K562 (cell line): ENCODE measurements around the gene FLAD1. TPM values are rescaled to one million over a fixed set of nuclear protein-coding genes. Genes with fewer than 3 reads are reported as not detected.

Source experiments
- ATAC-seq: fragments of 200-7000 bp; cut with Tn5 transposase; 3 replicates; pipeline ENCODE4 v1.9.1; 2020; ENCODE audit warnings: moderate library complexity
- BruUV-seq: library from RNA; stranded (reverse); fragments of 400-500 nt; replicated peaks from 2 replicates; lab custom pipeline; 2021; lab: Mats Ljungman, UMichigan
- CTCF ChIA-PET: fragments of 300-600 bp; formaldehyde crosslinking; extraction: SDS; loops from one replicate; lab custom pipeline; 2021; ENCODE audit warnings: low intra/inter-chr PET ratio; lab: Yijun Ruan, JAX
- POLR2A ChIA-PET: fragments of 300-600, 350-650 bp; sonication (Branson Sonifier 250); formaldehyde crosslinking; extraction: SDS; loops from one replicate; lab custom pipeline; 2021; ENCODE audit warnings: antibody characterized with exemption, inconsistent platforms; lab: Yijun Ruan, JAX
- DNase-seq, 4 experiments: peaks; one replicate each; pipeline versions ENCODE4 v3.0.0 to v3.0.0-alpha.2; 2011 to 2018; ENCODE audit warnings: low spot score in 3 of 4, mixed read lengths in 3 of 4; ENCODE audit errors: extremely low read depth in 1 of 4
- FAIRE-seq: peaks from 2 replicates; lab custom pipeline; 2011; peaks lifted over from hg19 to GRCh38; lab: Jason Lieb, UNC
- H2AFZ ChIP-seq: 2 replicates; pipeline ENCODE4 v1.6.0; 2011; ENCODE audit warnings: low read depth, low read length, control low read depth, inconsistent platforms
- H3K27ac ChIP-seq: fragments of 200-600 bp; 3 replicates; pipeline ENCODE4 v1.8.0; 2011; ENCODE audit warnings: low read depth, mild to moderate bottlenecking, control low read depth, inconsistent platforms, low read length, moderate library complexity, mixed read lengths; ENCODE audit errors: extremely low read depth
- H3K27me3 ChIP-seq, 2 experiments: fragments of 300-600 bp in 1 of 2; 2 replicates in 1 of 2; 3 replicates in 1 of 2; pipeline versions ENCODE4 v1.6.0 to v1.8.0; 2011; ENCODE audit warnings: inconsistent platforms in 2 of 2, low read length in 2 of 2, mild to moderate bottlenecking in 1 of 2, mixed read lengths in 1 of 2, moderate library complexity in 1 of 2; ENCODE audit not compliant: control insufficient read depth in 2 of 2, insufficient read depth in 2 of 2
- H3K36me3 ChIP-seq: fragments of 300-600 bp; 3 replicates; pipeline ENCODE4 v1.8.0; 2011; ENCODE audit warnings: mild to moderate bottlenecking, low read length, inconsistent platforms; ENCODE audit not compliant: control insufficient read depth, insufficient read depth
- H3K4me1 ChIP-seq, 2 experiments: fragments of 200-600 bp in 1 of 2; replicated peaks in 1 of 2; 2 replicates in 1 of 2; 3 replicates in 1 of 2; pipeline versions ENCODE4 v1.5.1 to v1.8.0; 2011; ENCODE audit warnings: inconsistent platforms in 2 of 2, low read length in 2 of 2, mild to moderate bottlenecking in 1 of 2, mixed read lengths in 1 of 2, moderate library complexity in 1 of 2; ENCODE audit not compliant: control insufficient read depth in 2 of 2, insufficient read depth in 2 of 2
- H3K4me2 ChIP-seq: 2 replicates; pipeline ENCODE4 v1.6.1; 2011; ENCODE audit warnings: low read length, control low read depth, inconsistent platforms, mixed read lengths; ENCODE audit not compliant: insufficient read depth
- H3K4me3 ChIP-seq: fragments of 200-600 bp; sonication (generic), shearing (Covaris generic); 2 replicates; pipeline ENCODE4 v1.5.1; 2016; ENCODE audit warnings: control low read depth, inconsistent platforms
- H3K79me2 ChIP-seq: fragments of 200-600 bp; 3 replicates; pipeline ENCODE4 v1.8.0; 2011; ENCODE audit warnings: low read length, inconsistent platforms; ENCODE audit not compliant: control insufficient read depth, insufficient read depth
- H3K9ac ChIP-seq, 2 experiments: 2 replicates each; pipeline versions ENCODE4 v1.6.0 to v1.6.1; 2011; ENCODE audit warnings: low read depth in 2 of 2, low read length in 2 of 2, control low read depth in 1 of 2, inconsistent platforms in 1 of 2, mild to moderate bottlenecking in 1 of 2, mixed read lengths in 1 of 2; ENCODE audit not compliant: insufficient read depth in 1 of 2
- H3K9me1 ChIP-seq: one replicate; pipeline ENCODE4 v1.6.0; 2011; ENCODE audit warnings: inconsistent platforms, mild to moderate bottlenecking, low read length, moderate library complexity; ENCODE audit not compliant: control insufficient read depth, insufficient read depth
- H3K9me3 ChIP-seq: replicated peaks from 2 replicates; pipeline ENCODE4 v1.5.1; 2011; ENCODE audit warnings: low read depth, low read length, inconsistent platforms; ENCODE audit not compliant: control insufficient read depth, insufficient read depth
- H4K20me1 ChIP-seq: replicated peaks from 2 replicates; pipeline ENCODE4 v1.6.1; 2011; ENCODE audit warnings: low read length, inconsistent platforms, mixed read lengths; ENCODE audit not compliant: control insufficient read depth, insufficient read depth
- ATF3 ChIP-seq, 2 experiments: fragments of 450-650 bp in 1 of 2; sonication (generic) in 1 of 2; formaldehyde crosslinking in 1 of 2; IDR thresholded peaks in 1 of 2; conservative IDR thresholded peaks in 1 of 2; 2 replicates each; pipeline versions ENCODE4 v1.6.1 to v1.8.1; 2016 to 2023; ENCODE audit warnings: mild to moderate bottlenecking in 2 of 2, moderate library complexity in 2 of 2, inconsistent platforms in 1 of 2, missing genetic modification reagents in 1 of 2
- ATF4 ChIP-seq: fragments of 450-650 bp; formaldehyde crosslinking; IDR thresholded peaks from 2 replicates; pipeline ENCODE4 v1.4.0; 2022; ENCODE audit warnings: mild to moderate bottlenecking, moderate library complexity
- CEBPB ChIP-seq: fragments of 450-650 bp; IDR thresholded peaks from 2 replicates; pipeline ENCODE4 v1.6.1; 2016; ENCODE audit warnings: missing genetic modification characterization, missing compliant biosample characterization
- CEBPG ChIP-seq, 3 experiments: fragments of 200-800 bp in 1 of 3; sonication (Bioruptor generic) in 1 of 3; sonication (generic) in 1 of 3; formaldehyde crosslinking in 1 of 3; IDR thresholded peaks in 2 of 3; conservative IDR thresholded peaks in 1 of 3; 2 replicates each; pipeline versions ENCODE4 v1.6.1 to v1.8.0; 2016 to 2022; ENCODE audit warnings: missing compliant biosample characterization in 2 of 3, missing genetic modification characterization in 2 of 3, mild to moderate bottlenecking in 1 of 3, missing genetic modification reagents in 1 of 3
- E2F3 ChIP-seq: fragments of 250-450 bp; sonication (Bioruptor Pico); IDR thresholded peaks from 2 replicates; pipeline ENCODE4 v1.4.0; 2020; ENCODE audit warnings: mild to moderate bottlenecking
- ZFP91 ChIP-seq: sonication (generic); formaldehyde crosslinking; IDR thresholded peaks from 2 replicates; pipeline ENCODE4 v1.8.0; 2022; ENCODE audit warnings: mild to moderate bottlenecking, missing genetic modification reagents
- ZKSCAN8 ChIP-seq: fragments of 200-800 bp; sonication (Bioruptor generic); IDR thresholded peaks from 2 replicates; pipeline ENCODE4 v1.6.1; 2016; ENCODE audit warnings: missing genetic modification characterization, missing compliant biosample characterization
- ZNF121 ChIP-seq: sonication (generic); formaldehyde crosslinking; conservative IDR thresholded peaks from 2 replicates; pipeline ENCODE4 v1.8.0; 2022; ENCODE audit warnings: missing genetic modification reagents
- ZSCAN32 ChIP-seq: fragments of 450-650 bp; formaldehyde crosslinking; IDR thresholded peaks from 2 replicates; pipeline ENCODE4 v1.4.0; 2020; ENCODE audit warnings: mild to moderate bottlenecking, moderate library complexity
- WGBS: fragments of 100-300 bp; shearing (Covaris generic); methylation state at CpG from one replicate; pipeline ENCODE4 v1.1.6; 2016; ENCODE audit warnings: low coverage, mixed read lengths; ENCODE audit not compliant: insufficient coverage; ENCODE audit errors: missing lambda C conversion rate; 5-methylcytosine and 5-hydroxymethylcytosine counted together
- in situ Hi-C: fragments of 300-500 bp; cut with MboI; formaldehyde crosslinking; loops from 4 replicates; pipeline ENCODE4 v1.15.0; 2018; ENCODE audit warnings: inconsistent platforms, mixed read lengths
- intact Hi-C: fragments of 100-400 bp; cut with micrococcal nuclease; formaldehyde crosslinking; loops from 2 replicates; pipeline ENCODE4 v1.14.2; 2022
- polyA plus RNA-seq, 8 experiments: library from polyadenylated mRNA; depleted of rRNA in 4 of 8; stranded (reverse) in 5 of 8; unstranded in 3 of 8; fragments of >200 nt; fragmentation: Nextera tagmentation in 2 of 8; fragmentation: Illumina TruSeq in 1 of 8; extraction: Ambion mirVana in 2 of 8; extraction: Trizol in 1 of 8; gene quantifications; 2 replicates each; pipeline versions ENCODE4 v1.2.1 to v1.2.3, GENCODE V29; 2011 to 2014; ENCODE audit warnings: inconsistent platforms in 1 of 8, missing spikeins in 1 of 8
- total RNA-seq, 7 experiments: library from RNA; depleted of rRNA in 6 of 7; stranded (reverse); fragments of >200 nt in 6 of 7; fragmentation: Illumina TruSeq in 2 of 7; extraction: Trizol in 2 of 7; gene quantifications; 2 replicates each; pipeline versions ENCODE4 v1.2.1 to v1.2.3, GENCODE V29; 2011 to 2021; ENCODE audit warnings: low replicate concordance in 1 of 7

FLAD1 gene
- total and polyA plus RNA-seq, 9 of the 15 experiments (the other 6 are each of a cell fraction or from before 2014, with no cell fraction given), result 24.9 to 85.8 (median 67.0) TPM

DNA sequence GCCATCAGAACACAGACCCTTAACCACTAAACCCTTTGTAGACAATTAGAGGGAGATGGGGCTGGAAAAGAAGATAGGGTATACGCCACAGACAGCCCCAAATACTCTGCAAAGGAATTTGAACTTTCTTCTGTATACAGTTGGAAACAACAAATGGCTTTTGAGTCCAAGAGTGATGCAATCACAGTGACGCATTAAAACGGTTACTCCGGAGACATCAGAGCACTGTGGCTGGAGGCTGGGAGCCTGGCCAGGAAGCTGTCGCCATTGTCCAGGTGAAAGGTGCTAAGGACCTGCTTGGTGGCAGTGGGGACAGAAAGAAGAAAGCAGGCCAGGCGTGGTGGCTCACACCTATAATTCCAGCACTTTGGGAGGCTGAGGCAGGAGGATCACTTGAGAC lies 4.2 kb downstream of the FLAD1 start:
- ATAC-seq (no peak), FAIRE-seq (no peak), DNase-seq (no peak)
- Histone ChIP-seq H3K27me3 (no peaks in the 10 kb centered on the region), H3K27ac (no peak overlapping the region), H3K79me2 (peaks cover 67% of the 10 kb centered on the region), H2AFZ (no peak overlapping the region), H3K36me3 (peaks cover 50% of the 10 kb centered on the region), H3K4me2 (no peak overlapping the region), H3K9ac (no peak overlapping the region), H3K9me1 (no peaks in the 10 kb centered on the region), H3K4me1 (peaks cover under 1 to 30% of the 10 kb centered on the region in 2 experiments; a peak in 3 of 5 replicates), H3K9me3 (no peaks in the 10 kb centered on the region), H3K4me3 (no peak overlapping the region), H4K20me1 (no peaks in the 10 kb centered on the region; the same call in 1 of the 2 replicates)
- intact Hi-C loops, result no loop called here
- WGBS, result 82% methylated on average over 6 of the region's 6 CpGs
- TF ChIP-seq CEBPG (CRISPR knock-in tag; IDR thresholded peaks at IDR 0.05), result no peak
- TF ChIP-seq CEBPG (tag; conservative IDR thresholded peaks at IDR 0.05 in 1 of 2, IDR thresholded peaks at IDR 0.05 in 1 of 2), result peak; percentile 72 to 74; a peak in 3 of 4 replicates
- TF ChIP-seq E2F3 (CRISPR knock-in tag), result no peak
- TF ChIP-seq ATF4 (CRISPR knock-in tag), result 0 out of 2 replicates have a peak, but pooled peaks have one; percentile 20
- TF ChIP-seq CEBPB (tag), result peak; percentile 72
- TF ChIP-seq ZFP91 (CRISPR knock-in tag), result no peak
- TF ChIP-seq ATF3 (IDR thresholded peaks at IDR 0.05), result peak; percentile 71
- TF ChIP-seq ATF3 (CRISPR knock-in tag; conservative IDR thresholded peaks at IDR 0.05), result no peak
- 0 out of 2 replicates have a peak, but pooled peaks have one; percentile 12 for TF ChIP-seq ZSCAN32 (CRISPR knock-in tag)
- peak; percentile 88 for TF ChIP-seq ZKSCAN8 (CRISPR knock-in tag)
- 0 out of 2 replicates have a peak, but pooled peaks have one; percentile 22 for TF ChIP-seq ZNF121 (CRISPR knock-in tag)
- POLR2A ChIA-PET, result interaction anchor here (0.6 to 1.1 kb wide), 3 partner anchors 10 to 97 kb away, joined by 3 to 4 read pairs (median 3); partner anchors contain the start of gene CKS1B
- no TSS peak for BruUV-seq
- CTCF ChIA-PET, result no interaction called here
- in situ Hi-C loops, result no loop called here
